GM21529 (cell line): ENCODE measurements around the gene COL6A2.
"Not testable (repeated sequence)": the region's sequence is repeated elsewhere in the genome, so short reads cannot be mapped to it uniquely, and the experiment has no call there.

Experiments
- ATAC-seq: cut with Tn5 transposase; IDR thresholded peaks from one replicate; pipeline ENCODE4 v1.9.1; 2021; ENCODE audit not compliant: unreplicated experiment

The COL6A2 gene

GRCh38 chr21:46171996-46172862, 74.3 kb downstream of the COL6A2 start:
- ATAC-seq = no peak

DNA sequence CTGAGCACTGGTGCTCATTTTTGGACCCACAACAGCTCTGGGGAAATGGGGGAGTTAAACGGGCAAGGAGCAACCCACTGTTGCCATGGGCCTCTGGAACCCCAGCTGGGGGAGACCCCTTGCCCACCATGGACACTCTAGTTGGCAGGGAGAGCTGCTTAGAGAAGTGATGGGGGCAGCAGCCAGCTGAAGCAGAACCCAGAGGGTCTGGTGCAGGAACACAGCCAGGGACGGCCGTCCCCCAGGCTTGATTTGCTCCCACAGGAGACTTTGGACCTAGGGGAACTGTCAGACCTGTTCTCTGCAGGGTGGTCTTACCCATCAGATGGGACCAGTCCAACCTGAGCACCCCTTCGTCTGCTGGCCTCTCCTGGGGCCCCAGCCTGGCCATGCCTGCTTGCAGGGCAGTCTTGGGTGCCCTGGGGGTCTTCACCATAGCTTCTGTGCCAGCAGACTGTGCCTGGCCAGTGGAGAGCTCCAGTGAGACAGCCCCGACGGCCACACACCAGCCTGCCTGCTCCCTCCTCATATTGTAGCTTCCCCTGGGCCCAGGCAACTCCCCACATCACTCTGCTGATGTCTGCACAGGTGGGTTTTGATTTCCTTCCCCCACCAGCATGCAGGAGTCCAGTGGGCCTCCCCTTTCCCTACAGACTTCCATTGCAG, 75.1 kb downstream of the COL6A2 start:
- ATAC-seq = no peak

DNA sequence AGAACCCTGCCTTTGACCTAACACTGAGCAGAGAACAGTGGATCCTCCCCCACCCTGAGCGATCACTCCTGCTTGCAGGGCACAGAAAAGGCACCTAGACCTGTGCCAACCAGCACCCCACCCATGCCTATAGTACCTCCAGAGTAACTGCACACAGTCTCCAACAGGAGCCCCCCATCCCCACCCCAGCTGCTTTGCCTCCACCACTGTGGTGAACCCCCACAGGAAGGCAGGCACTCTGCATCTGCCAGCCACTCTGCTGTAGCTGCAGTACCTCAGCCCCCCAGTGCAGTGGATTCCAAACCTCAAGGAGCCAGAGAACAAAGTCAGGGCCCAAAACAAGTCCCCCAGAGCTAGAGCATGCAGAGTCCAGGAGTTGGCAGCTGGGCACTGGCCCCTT, 75.7 kb downstream of the COL6A2 start:
- ATAC-seq = no peak

GRCh38 chr21:46176443-46177129, 78.7 kb downstream of the COL6A2 start:
- ATAC-seq = not testable (repeated sequence)

- no peak for ATAC-seq
These were observed 81.0 kb downstream of the COL6A2 start for GRCh38 chr21:46178961-46179360.
